ENCODE results near the gene PPP1R12B.
"Not testable (repeated sequence)": the region's sequence is repeated elsewhere in the genome, so short reads cannot be mapped to it uniquely, and the experiment has no call there.

DNA sequence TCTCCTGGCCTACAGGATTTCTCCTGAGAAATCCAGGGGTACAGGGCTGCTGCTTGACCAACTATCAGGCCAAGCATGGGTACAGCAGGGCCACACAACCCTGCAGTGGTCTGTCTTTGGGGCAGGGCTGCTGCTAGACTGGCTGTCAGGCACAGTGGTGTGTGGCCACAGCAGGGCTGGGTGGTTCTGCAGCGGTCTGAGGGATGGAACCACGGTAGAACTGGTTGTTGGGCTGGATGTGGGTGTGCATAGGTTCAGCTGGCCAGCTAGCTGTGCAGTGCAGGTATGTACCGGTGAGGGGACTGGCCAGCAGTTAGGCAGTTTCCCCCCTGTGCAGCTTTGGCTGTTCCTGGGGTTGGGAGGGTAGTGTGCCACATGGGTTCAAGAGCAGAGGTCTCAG is 136.3 kb downstream of the PPP1R12B start:
- TF ChIP-seq, protein P1, sequence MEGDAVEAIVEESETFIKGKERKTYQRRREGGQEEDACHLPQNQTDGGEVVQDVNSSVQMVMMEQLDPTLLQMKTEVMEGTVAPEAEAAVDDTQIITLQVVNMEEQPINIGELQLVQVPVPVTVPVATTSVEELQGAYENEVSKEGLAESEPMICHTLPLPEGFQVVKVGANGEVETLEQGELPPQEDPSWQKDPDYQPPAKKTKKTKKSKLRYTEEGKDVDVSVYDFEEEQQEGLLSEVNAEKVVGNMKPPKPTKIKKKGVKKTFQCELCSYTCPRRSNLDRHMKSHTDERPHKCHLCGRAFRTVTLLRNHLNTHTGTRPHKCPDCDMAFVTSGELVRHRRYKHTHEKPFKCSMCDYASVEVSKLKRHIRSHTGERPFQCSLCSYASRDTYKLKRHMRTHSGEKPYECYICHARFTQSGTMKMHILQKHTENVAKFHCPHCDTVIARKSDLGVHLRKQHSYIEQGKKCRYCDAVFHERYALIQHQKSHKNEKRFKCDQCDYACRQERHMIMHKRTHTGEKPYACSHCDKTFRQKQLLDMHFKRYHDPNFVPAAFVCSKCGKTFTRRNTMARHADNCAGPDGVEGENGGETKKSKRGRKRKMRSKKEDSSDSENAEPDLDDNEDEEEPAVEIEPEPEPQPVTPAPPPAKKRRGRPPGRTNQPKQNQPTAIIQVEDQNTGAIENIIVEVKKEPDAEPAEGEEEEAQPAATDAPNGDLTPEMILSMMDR (IDR thresholded peaks at IDR 0.05), result not testable (repeated sequence)
- not testable (repeated sequence) for TF ChIP-seq POLR2A (IDR thresholded peaks at IDR 0.05)
